GM15510 (cell line): Measurements from ENCODE around the gene CC2D2A.

Experiments used
- POLR2A ChIP-seq: IDR thresholded peaks from 3 replicates; pipeline ENCODE4 v1.6.1; 2011; ENCODE audit warnings: borderline replicate concordance; ENCODE audit not compliant: insufficient read length; ENCODE audit errors: extremely low read depth

Gene CC2D2A

DNA sequence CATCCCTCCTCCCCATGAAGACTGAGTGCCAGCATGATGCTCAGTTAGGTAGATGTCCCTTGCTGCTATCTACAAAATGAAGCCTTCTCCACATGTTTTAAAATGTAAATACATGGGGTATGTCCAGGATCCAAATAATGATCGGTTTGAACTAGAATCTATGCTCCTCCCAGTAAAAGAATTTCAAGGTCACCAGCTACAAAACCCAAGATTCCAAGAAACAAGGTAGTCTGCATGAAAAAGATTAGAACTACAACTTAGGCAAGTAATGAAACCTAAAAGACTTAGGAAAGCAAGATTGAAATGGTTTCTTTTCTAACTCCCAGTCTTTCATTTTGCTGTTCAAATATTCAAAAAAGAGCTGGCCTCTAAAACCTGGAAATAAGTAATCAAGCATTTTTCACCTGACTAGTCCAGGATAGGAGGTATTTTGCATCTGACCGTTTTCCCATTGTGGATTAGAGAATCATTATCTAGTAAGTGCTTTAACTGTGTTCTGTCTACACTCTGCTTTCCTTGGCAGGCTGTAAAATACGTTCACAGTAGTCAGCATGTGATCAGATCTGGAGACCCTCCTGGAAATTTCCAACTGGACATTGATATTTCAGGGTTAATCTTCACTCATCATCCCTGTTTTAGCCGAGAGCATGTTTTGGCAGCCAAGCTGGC is 57.4 kb downstream of the CC2D2A start:
- TF ChIP-seq POLR2A, result no peak

DNA sequence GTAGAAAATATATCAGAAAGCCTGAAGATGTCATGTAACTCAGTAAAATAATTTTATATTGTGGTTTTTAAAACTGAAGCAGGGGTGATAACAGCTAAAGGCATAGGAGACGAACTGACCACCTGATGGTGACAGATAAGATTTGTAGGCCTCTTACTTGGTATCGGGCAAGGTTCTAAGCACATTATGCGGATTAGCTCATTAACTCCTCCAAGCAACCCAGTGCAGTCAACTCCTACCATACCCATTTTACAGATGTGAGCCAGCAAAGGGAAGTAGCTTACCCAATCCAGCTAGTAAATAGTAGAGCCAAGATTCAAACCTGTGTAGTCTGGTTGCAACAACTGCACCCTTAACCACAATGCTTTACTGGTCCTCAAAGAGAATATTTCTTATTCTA is 62.1 kb downstream of the CC2D2A start:
- no peak for TF ChIP-seq POLR2A

DNA sequence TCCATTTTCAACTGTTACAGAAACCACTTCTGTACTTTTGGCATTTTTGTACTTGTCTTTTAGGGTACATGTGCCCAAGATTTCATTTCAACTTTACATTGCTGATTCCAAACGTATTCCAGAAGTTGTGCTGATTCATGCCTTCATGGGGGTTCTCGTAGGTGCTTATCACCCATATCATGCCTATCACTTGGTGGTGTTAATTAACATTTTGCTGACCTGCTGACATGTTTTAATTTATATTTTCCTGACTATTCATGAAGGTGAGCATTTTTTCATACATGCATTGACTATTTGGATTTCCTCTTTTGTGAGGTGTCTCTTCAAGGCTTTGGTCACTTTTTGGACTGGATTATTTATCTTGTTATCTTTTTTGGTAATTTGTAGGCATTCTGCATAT is 64.1 kb downstream of the CC2D2A start:
- no peak for TF ChIP-seq POLR2A

DNA sequence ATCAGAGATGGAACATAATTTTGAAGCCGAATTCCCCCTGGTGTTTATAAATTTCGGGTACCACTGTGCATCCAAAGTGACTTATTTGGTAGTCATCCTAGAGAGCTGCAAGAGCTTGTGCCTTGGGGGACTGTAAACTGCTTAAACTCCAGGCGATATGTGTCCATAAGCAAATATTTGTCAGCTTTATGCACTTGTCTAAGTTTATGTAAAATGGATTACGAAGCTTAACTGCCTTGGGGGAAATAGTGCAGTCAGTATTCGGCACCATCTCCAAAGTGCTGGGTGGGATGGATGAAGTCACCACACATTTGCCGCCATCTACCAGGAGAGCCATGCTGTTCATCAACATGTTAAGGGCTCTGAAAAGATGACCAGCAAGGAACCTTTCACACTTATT is 65.9 kb downstream of the CC2D2A start:
- TF ChIP-seq POLR2A, result no peak

DNA sequence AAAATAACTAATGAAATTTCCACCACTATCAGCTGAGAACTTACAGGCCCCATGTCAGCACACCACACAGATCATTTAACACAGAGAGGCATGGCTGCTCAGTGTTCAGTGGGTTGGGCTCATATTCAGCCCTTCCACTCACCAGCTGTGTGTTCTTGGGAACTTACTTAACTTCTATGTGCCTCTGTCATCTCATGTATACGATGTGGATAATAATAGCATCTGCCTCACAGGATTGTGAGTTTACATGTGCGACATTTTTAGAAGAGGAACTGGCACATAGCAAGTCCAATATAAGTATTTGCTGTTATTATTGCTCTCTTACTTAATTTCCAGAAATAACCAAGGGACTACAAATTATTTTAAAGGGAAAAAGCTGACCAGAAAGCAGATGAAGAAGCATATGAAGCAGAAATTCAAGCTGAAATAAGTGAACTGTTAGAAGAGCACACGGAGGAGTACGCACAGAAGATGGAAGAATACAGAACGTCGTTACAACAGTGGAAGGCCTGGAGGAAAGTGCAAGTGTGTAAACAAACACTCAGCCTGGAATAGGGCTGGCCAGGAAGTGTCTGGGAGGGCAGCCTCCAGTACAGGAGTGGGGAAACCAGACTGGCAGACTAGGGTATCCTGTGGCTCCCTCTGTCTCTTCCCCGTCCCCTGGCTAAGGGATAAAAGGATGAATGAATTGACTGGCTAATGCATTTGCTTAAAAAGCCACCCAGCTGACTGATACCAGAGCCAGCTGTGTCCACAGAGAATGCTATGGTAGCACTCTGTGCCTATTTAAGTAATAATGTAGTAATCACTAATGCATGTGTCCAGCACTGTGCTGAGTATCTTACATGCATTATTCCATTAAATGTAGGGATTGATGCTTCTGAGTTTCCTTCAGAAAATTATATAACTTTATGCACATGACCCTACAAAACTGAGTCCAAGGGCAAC is 67.1 kb downstream of the CC2D2A start:
- TF ChIP-seq POLR2A, result no peak

DNA sequence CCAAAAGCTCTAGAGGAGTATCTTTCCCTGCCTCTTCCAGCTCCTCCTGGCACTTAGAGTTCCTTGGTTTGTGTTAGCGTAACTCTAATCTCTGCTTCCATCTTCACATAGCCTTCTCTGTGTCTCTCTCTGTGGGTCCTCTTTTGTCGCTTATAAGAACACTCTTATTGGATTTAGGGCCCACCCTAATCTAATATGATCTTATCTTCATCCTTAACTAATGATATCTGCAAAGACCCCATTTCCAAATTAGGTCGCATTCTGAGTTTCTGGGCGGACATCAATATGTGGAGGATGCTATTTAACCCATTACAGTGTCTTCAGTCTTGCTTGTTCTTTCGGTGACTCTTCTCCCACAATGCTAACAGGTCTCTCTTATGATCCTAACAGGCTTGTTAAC is 72.3 kb downstream of the CC2D2A start:
- no peak for TF ChIP-seq POLR2A

DNA sequence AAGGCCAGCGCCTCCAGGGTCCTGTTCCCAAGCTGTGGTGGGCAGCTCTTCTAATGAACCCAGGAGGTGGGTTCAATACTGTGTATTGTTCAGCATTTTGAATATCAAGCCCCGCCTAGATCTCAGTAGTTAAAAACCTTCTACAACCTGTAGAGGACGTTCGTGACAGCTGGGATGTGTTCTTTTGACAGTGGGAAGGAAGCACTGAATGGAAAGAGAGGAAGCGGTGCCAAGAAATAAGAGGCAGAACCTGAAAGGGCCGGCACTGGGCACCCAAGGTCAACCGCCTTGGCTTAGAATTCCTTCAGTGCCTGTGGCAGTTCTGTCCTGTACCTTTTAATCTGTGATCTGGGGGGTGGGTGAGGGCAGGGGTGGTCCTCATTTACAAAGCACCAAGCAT is 73.1 kb downstream of the CC2D2A start:
- no peak for TF ChIP-seq POLR2A

DNA sequence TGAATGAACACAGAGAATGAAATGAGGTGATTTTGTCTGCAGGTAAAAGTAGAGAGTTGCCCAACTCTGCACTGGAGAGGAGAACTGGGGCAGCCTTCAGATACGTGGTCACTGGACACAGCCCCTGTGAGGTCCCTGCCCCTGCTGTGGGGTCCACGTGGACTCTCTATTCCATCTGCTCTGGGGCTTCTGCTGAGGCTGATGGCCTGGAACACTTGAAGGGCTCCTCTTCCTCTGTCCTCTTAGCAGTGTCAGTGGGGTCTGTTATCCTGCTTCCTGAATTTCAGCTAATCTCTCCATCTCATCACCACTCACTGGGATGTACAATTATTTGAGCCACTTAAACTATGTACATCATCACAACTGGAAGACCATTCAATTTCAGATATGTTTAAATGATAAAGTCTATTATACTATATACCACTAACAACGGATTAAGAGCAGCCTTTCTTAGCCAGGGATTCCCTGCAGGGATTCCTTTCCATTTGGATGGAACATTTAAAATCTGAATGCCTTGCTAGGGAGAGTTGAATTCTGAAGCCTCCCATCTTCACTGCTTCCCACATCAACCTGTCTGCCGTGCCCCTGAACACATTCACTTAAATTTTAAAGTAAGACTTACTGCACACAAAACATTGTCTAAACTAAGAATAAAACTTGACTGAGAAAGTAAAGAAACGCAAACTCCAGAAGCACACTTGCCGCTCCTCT is 74.0 kb downstream of the CC2D2A start:
- no peak for TF ChIP-seq POLR2A

DNA sequence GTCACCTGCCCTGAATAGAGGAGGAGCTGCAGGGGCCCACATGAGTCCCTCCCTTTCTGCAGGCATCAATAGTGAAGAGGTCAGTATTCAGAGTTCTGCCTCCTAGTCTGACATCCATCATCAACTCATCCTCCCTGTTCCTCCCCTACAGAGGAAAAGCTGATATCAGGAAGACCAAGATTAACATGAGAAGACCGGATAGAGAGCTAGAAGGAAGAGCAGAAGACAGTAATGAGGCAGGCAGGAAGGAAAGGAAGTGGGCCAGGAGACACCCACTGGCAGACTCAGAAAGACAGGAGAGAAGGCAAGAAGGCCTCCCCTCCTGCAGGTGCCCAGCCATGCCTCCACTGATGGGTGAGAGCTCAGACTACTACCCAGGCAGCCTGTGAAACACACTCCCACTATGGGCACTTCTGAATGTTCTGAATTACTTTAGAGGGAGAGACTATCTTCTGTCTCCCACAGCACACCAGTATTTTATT is 74.6 kb downstream of the CC2D2A start:
- no peak for TF ChIP-seq POLR2A

DNA sequence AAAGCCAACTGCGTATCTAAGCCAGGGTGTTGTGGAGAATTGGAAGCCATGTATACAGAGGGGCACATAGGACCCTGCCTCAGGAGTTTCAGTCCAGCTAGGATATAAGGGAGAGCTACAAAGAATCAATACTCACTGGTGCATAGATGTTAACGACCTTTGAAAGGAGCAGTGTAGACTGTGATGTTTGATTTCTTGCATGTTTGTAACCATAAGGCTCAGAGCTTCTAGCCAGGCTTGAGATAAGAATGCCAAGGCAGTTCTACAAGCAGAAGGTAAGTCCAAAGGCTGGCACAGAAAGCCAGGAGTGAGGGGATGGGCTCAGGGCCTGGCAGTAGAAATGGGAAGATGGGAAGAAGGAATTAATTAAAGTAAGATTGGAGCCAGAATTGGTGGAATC is 75.7 kb downstream of the CC2D2A start:
- no peak for TF ChIP-seq POLR2A

DNA sequence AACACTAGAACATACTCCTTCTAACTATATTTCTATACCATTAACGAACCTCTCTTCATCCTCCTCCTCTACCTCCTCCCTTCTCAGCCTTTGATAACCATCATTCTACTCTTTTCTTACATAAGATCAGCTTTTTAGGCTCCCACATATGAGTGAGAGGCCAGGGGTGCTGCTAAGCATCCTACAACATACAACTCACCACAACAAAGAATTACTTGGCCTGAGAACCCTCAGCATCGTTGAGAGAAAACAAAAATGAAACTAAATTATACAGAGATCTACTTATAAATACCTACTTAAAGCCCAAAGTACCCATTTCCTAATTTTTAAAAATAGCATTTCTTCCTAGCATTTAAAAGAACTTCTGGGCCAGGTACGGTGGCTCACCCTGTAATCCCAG is 77.7 kb downstream of the CC2D2A start:
- no peak for TF ChIP-seq POLR2A

DNA sequence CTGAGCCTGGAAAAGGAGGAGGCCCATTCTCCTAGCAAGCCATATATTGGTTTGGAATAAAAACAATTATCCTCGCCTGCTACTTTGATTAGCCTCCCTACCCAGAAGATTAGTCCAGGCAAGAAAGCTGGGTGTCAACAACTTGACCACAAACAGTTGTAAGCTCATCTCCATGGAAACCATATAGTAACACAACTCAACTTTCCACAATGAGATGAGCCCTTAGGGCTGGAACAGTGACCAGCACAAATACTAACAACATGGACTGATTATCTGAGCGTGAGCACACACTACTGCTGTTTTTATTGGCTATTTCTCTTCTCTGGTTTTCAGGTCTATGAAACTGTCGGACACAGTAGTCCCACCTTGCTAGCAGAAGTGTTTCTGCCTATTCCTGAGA is 80.8 kb downstream of the CC2D2A start:
- no peak for TF ChIP-seq POLR2A

DNA sequence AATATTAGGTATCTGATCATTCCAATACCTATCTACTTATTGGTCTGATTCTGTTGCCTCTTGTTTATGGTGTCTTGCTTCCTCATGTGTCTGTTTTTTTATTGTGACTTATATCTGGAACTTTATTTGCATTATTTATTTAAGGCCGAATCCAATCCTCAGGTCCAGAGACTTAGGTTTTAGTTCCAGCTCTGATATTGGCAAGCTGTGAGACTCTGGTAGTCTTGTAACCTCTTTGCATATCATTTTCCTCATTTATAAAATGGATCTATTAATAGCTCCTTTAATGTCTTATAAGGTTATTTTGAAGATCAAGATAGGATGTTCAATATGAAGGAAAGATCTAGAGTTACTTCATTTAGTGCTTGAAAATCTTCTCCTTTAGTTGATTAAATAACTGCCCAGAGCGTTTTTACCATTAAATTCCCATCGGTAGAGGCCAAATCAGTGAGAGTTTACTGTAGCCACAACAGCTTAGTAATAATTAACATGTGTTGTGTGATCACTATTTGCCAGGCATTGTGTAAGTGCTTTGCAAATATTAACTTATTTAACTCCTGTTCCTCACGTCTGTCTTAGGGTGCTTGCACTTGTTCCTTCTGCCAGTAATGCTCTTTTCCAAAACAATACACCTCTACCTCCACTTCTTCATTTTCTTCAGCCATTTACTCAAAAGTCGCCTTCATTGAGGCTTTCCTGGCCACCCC is 82.2 kb downstream of the CC2D2A start:
- TF ChIP-seq POLR2A, result no peak

DNA sequence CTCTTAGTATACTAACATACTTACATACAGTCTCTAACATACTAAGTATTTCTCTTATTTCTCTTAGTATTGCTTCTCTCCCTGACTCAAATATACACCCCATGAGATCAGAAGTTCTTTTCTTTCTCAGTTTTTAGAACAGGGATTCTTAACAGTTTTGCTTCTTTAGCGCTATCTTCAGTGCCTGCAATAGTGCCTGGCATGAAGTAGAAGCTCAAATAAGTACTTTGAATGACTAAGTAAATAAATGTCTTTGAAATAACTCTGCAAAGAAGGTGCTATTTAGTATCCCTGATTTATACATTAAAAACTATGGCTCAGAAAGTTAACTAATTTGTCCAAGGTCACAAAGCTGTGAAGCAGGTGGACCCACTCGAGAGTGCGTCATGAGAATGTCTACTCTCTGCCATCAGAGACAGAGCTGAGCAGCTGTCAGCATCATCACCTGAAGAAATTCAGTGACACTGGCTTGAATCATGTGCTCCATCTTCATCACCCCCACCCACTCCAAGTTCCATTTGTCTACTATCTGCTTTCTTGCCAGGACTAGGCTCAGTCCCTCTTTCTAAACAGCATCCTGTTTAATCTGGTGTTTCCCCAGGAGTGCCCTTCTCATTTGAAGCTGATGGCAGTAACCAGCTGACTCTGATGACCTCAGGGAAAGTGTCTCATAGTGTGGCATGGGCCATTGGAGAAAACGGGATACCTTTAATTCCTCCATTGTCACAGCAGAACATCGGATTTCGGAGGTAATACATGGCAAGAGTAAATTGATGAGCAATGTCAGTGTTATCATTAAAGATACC is 83.1 kb downstream of the CC2D2A start:
- no peak for TF ChIP-seq POLR2A
